Cardiac muscle cell (in vitro differentiated cells and primary cell): ENCODE measurements around the gene ECSIT. TPM values are rescaled to one million over a fixed set of nuclear protein-coding genes. Genes with fewer than 3 reads are reported as not detected.

Experiments
- DNase-seq, 2 donors: peaks; one replicate each; pipeline versions ENCODE4 v3.0.0 to v3.0.0-alpha.2; 2010 to 2017; ENCODE audit warnings: low read depth in 1 of 2, low spot score in 1 of 2
- H3K27ac ChIP-seq: fragments of 200-600 bp; sonication (generic); 2 replicates; pipeline ENCODE4 v1.5.1; 2016
- H3K27me3 ChIP-seq: fragments of 200-600 bp; sonication (generic); 2 replicates; pipeline ENCODE4 v1.6.0; 2016; ENCODE audit warnings: control low read depth
- H3K36me3 ChIP-seq: fragments of 200-600 bp; sonication (generic); 2 replicates; pipeline ENCODE4 v1.5.1; 2016; ENCODE audit warnings: control low read depth
- H3K4me1 ChIP-seq: fragments of 200-600 bp; sonication (generic); 2 replicates; pipeline ENCODE4 v1.8.1; 2017; ENCODE audit warnings: low read depth, mild to moderate bottlenecking, mixed run types
- H3K4me3 ChIP-seq: fragments of 200-600 bp; sonication (generic); 2 replicates; pipeline ENCODE4 v1.5.1; 2016; ENCODE audit warnings: mild to moderate bottlenecking
- H3K9me3 ChIP-seq: fragments of 200-600 bp; sonication (generic); 2 replicates; pipeline ENCODE4 v1.5.1; 2017; ENCODE audit warnings: low read depth, mild to moderate bottlenecking, control low read depth
- CTCF ChIP-seq: IDR thresholded peaks from 2 replicates; pipeline ENCODE4 v1.5.1; 2012; ENCODE audit warnings: low read depth, mild to moderate bottlenecking, low read length
- polyA plus RNA-seq: library from polyadenylated mRNA; unstranded; fragments of >200 nt; fragmentation: Nextera tagmentation; extraction: Ambion mirVana; gene quantifications from 2 replicates; pipeline ENCODE4 v1.2.1, GENCODE V29; 2016
- total RNA-seq: library from RNA; depleted of rRNA; stranded (reverse); fragments of >200 nt; gene quantifications from 2 replicates; pipeline ENCODE4 v1.2.3, GENCODE V29; 2016

ECSIT gene
- total and polyA plus RNA-seq, 2 experiments from 2014 or later = 64.0 to 91.3 TPM

- H3K9me3 ChIP-seq = no peaks in the 10 kb centered on the region
- no peaks in the 10 kb centered on the region for H3K36me3 ChIP-seq
- peaks cover 11% of the 10 kb centered on the region for H3K4me1 ChIP-seq
- no peak for DNase-seq
- no peaks in the 10 kb centered on the region for H3K27me3 ChIP-seq
- peak overlapping the region; percentile 92 for H3K27ac ChIP-seq
- TF ChIP-seq CTCF = no peak
- H3K4me3 ChIP-seq = no peak overlapping the region
Measured at GRCh38 chr19:11540645-11541044, 11.7 kb upstream of the ECSIT start.

- no peaks in the 10 kb centered on the region for H3K27me3 ChIP-seq
- DNase-seq = peak; percentile 55 to 91
- no peaks in the 10 kb centered on the region for H3K9me3 ChIP-seq
- H3K4me3 ChIP-seq = peak overlapping the region; percentile 19
- H3K36me3 ChIP-seq = no peaks in the 10 kb centered on the region
- peaks cover 11% of the 10 kb centered on the region for H3K4me1 ChIP-seq
- peak overlapping the region; percentile 92 for H3K27ac ChIP-seq
- TF ChIP-seq CTCF = no peak
Measured at GRCh38 chr19:11539495-11540365, 10.8 kb upstream of the ECSIT start.

- TF ChIP-seq CTCF = no peak
- no peaks in the 10 kb centered on the region for H3K36me3 ChIP-seq
- H3K9me3 ChIP-seq = no peaks in the 10 kb centered on the region
- H3K27ac ChIP-seq = peak within 1 kb of the TSS; percentile 92
- peak; percentile 84 to 91 for DNase-seq
- H3K4me1 ChIP-seq = peaks cover 11% of the 10 kb centered on the region
- peak within 1 kb of the TSS; percentile 19 for H3K4me3 ChIP-seq
- H3K27me3 ChIP-seq = no peaks in the 10 kb centered on the region
Measured at GRCh38 chr19:11538232-11539036, 9.5 kb upstream of the ECSIT start, which contains the start of gene CNN1. TSS of gene CNN1 (plus strand) at chr19:11538851. CDS start at chr19:11538928, 77 bp downstream.

GRCh38 chr19:11535792-11536595 is 7.1 kb upstream of the ECSIT start:
- Histone ChIP-seq H3K4me1 (peaks cover 11% of the 10 kb centered on the region), H3K27me3 (no peaks in the 10 kb centered on the region), H3K36me3 (no peaks in the 10 kb centered on the region), H3K4me3 (peak overlapping the region; percentile 31), H3K27ac (peak overlapping the region; percentile 84), H3K9me3 (no peaks in the 10 kb centered on the region)
- DNase-seq = peak; percentile 94 to 98
- TF ChIP-seq CTCF = peak; percentile 96

- Histone ChIP-seq H3K4me1 (peaks cover 6% of the 10 kb centered on the region), H3K9me3 (no peaks in the 10 kb centered on the region), H3K27ac (peak overlapping the region; percentile 84), H3K4me3 (no peak overlapping the region), H3K36me3 (no peaks in the 10 kb centered on the region), H3K27me3 (no peaks in the 10 kb centered on the region)
- no peak for TF ChIP-seq CTCF
- no peak for DNase-seq
Measured at GRCh38 chr19:11534948-11535347, 6.0 kb upstream of the ECSIT start.
